A549 (cell line): ENCODE data around the gene MAPK8IP3.

Source experiments
- BHLHE40 ChIP-seq: IDR thresholded peaks from 2 replicates; pipeline ENCODE4 v1.6.1; 2012; ENCODE audit warnings: low read depth, low read length, inconsistent platforms
- CEBPB ChIP-seq, 2 experiments: fragments of >200 bp in 1 of 2; sonication (Bioruptor Twin) in 1 of 2; formaldehyde crosslinking in 1 of 2; IDR thresholded peaks; 2 replicates each; pipeline ENCODE4 v1.6.1; 2012 to 2016
- CHD4 ChIP-seq: fragments of 200-600 bp; sonication (generic); IDR thresholded peaks from 2 replicates; pipeline ENCODE4 v1.6.1; 2016; ENCODE audit warnings: antibody characterized with exemption, mild to moderate bottlenecking, borderline replicate concordance
- EHMT2 ChIP-seq: fragments of 200-600 bp; sonication (generic); IDR thresholded peaks from 2 replicates; pipeline ENCODE4 v1.6.1; 2016; ENCODE audit warnings: antibody characterized with exemption, low read depth, mild to moderate bottlenecking, moderate library complexity
- EP300 ChIP-seq, 2 experiments: fragments of >200 bp; sonication (Bioruptor Twin); formaldehyde crosslinking; IDR thresholded peaks; 2 replicates in 1 of 2; 3 replicates in 1 of 2; pipeline ENCODE4 v1.6.1; 2016 to 2017
- FOXS1 ChIP-seq: fragments of 250-450 bp; sonication (Bioruptor Pico); IDR thresholded peaks from 2 replicates; pipeline ENCODE4 v1.5.0; 2020; ENCODE audit warnings: mild to moderate bottlenecking, moderate library complexity
- MAFK ChIP-seq: fragments of 450-650 bp; IDR thresholded peaks from 2 replicates; pipeline ENCODE4 v1.6.1; 2014; ENCODE audit not compliant: partially characterized antibody
- RCOR1 ChIP-seq: fragments of 150-350 bp; IDR thresholded peaks from 2 replicates; pipeline ENCODE4 v1.6.1; 2014; ENCODE audit warnings: antibody characterized with exemption, low read length, low read depth
- RNF2 ChIP-seq: fragments of 200-600 bp; sonication (generic); IDR thresholded peaks from 2 replicates; pipeline ENCODE4 v1.6.1; 2016; ENCODE audit warnings: low read depth, mild to moderate bottlenecking, antibody characterized with exemption, moderate library complexity, borderline replicate concordance
- SMC3 ChIP-seq: fragments of >200 bp; sonication (Bioruptor Twin); formaldehyde crosslinking; IDR thresholded peaks from 3 replicates; pipeline ENCODE4 v1.6.1; 2018; ENCODE audit warnings: inconsistent platforms
- TF ChIP-seq, protein P1 (sequence below): fragments of 200-600 bp; sonication (generic); IDR thresholded peaks from 2 replicates; pipeline ENCODE4 v1.6.1; 2016; ENCODE audit warnings: antibody characterized with exemption, mild to moderate bottlenecking, moderate library complexity
- TF ChIP-seq, protein P2 (sequence below): fragments of >200 bp; sonication (Bioruptor Twin); formaldehyde crosslinking; IDR thresholded peaks from 3 replicates; pipeline ENCODE4 v1.5.1; 2016
- TF ChIP-seq, protein P3 (sequence below): IDR thresholded peaks from 2 replicates; pipeline ENCODE4 v1.6.1; 2012

DNA sequence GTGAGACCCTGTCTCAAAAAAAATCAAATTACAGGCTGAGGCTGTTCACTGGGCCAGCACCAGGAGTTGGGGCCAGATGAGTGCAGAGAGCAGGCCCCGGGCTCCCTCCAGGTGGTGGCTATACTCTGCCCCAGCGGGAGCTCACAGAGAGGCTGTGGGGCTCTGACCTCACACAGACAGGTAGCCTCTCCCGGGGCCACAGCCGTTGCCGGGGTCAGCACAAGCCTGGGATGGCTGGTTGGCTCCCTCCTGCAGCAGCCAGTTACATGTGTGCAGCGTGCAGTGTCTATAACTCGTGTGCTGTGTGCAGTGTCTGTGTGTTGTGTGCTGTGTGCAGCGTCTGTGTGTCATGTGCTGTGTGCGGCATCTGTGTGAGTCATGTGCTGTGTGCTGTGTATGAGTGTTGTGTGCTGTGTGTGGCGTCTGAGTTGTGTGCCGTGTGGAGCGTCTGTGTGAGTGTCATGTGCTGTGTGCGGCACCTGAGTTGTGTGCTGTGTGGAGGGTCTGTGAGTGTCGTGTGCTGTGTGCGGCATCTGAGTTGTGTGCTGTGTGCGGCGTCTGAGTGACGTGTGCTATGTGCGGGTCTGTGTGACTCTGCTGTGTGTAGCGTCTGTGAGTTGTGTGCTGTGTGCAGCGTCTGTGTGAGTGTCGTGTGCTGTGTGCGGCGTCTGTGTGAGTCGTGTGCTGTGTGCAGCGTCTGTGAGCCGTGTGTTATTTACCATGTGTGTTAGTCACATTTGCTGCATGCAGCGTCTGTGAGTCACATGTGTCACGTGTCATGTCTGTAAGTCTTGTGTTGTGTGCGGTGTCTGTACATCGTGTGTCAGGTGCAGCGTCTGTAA is 20.9 kb downstream of the MAPK8IP3 start:
- TF ChIP-seq, protein P1, sequence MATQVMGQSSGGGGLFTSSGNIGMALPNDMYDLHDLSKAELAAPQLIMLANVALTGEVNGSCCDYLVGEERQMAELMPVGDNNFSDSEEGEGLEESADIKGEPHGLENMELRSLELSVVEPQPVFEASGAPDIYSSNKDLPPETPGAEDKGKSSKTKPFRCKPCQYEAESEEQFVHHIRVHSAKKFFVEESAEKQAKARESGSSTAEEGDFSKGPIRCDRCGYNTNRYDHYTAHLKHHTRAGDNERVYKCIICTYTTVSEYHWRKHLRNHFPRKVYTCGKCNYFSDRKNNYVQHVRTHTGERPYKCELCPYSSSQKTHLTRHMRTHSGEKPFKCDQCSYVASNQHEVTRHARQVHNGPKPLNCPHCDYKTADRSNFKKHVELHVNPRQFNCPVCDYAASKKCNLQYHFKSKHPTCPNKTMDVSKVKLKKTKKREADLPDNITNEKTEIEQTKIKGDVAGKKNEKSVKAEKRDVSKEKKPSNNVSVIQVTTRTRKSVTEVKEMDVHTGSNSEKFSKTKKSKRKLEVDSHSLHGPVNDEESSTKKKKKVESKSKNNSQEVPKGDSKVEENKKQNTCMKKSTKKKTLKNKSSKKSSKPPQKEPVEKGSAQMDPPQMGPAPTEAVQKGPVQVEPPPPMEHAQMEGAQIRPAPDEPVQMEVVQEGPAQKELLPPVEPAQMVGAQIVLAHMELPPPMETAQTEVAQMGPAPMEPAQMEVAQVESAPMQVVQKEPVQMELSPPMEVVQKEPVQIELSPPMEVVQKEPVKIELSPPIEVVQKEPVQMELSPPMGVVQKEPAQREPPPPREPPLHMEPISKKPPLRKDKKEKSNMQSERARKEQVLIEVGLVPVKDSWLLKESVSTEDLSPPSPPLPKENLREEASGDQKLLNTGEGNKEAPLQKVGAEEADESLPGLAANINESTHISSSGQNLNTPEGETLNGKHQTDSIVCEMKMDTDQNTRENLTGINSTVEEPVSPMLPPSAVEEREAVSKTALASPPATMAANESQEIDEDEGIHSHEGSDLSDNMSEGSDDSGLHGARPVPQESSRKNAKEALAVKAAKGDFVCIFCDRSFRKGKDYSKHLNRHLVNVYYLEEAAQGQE: no peak
- TF ChIP-seq, protein P2, sequence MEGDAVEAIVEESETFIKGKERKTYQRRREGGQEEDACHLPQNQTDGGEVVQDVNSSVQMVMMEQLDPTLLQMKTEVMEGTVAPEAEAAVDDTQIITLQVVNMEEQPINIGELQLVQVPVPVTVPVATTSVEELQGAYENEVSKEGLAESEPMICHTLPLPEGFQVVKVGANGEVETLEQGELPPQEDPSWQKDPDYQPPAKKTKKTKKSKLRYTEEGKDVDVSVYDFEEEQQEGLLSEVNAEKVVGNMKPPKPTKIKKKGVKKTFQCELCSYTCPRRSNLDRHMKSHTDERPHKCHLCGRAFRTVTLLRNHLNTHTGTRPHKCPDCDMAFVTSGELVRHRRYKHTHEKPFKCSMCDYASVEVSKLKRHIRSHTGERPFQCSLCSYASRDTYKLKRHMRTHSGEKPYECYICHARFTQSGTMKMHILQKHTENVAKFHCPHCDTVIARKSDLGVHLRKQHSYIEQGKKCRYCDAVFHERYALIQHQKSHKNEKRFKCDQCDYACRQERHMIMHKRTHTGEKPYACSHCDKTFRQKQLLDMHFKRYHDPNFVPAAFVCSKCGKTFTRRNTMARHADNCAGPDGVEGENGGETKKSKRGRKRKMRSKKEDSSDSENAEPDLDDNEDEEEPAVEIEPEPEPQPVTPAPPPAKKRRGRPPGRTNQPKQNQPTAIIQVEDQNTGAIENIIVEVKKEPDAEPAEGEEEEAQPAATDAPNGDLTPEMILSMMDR: no peak
- TF ChIP-seq EP300 (IDR thresholded peaks at IDR 0.05) (no peak), EHMT2 (no peak), MAFK (no peak), RCOR1 (no peak), FOXS1 (CRISPR knock-in tag) (no peak), BHLHE40 (no peak), CHD4 (no peak), CEBPB (IDR thresholded peaks at IDR 0.05) (no peak), SMC3 (no peak), RNF2 (no peak)
- TF ChIP-seq, protein P3, sequence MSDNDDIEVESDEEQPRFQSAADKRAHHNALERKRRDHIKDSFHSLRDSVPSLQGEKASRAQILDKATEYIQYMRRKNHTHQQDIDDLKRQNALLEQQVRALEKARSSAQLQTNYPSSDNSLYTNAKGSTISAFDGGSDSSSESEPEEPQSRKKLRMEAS: no peak
